IPS DF 6.9 (cell line): Measurements from ENCODE around the gene NRG3.

ENCODE experiments used
- DNase-seq: peaks from one replicate; pipeline ENCODE4 v3.0.0-alpha.2; 2013; ENCODE audit warnings: low read depth, low spot score
- H3K27ac ChIP-seq: one replicate; pipeline ENCODE4 v1.5.1; 2013; ENCODE audit warnings: low read length, control low read depth
- H3K27me3 ChIP-seq: 2 replicates; pipeline ENCODE4 v1.6.1; 2013; ENCODE audit warnings: mild to moderate bottlenecking, low read length; ENCODE audit not compliant: control insufficient read depth, insufficient read depth
- H3K36me3 ChIP-seq: 2 replicates; pipeline ENCODE4 v1.6.1; 2013; ENCODE audit warnings: low read length; ENCODE audit not compliant: control insufficient read depth, insufficient read depth
- H3K4me1 ChIP-seq: 2 replicates; pipeline ENCODE4 v1.6.1; 2013; ENCODE audit warnings: low read length; ENCODE audit not compliant: control insufficient read depth, insufficient read depth
- H3K4me3 ChIP-seq: 2 replicates; pipeline ENCODE4 v1.5.1; 2013; ENCODE audit warnings: mild to moderate bottlenecking, low read length
- H3K9me3 ChIP-seq: 2 replicates; pipeline ENCODE4 v1.6.1; 2013; ENCODE audit warnings: low read length, inconsistent platforms; ENCODE audit not compliant: control insufficient read depth, insufficient read depth
- WGBS: extraction: QIAGEN DNeasy Blood & Tissue Kit; methylation state at CpG from one replicate; pipeline ENCODE4 v1.1.7; 2013; ENCODE audit warnings: mixed read lengths, missing lambda C conversion rate; ENCODE audit not compliant: insufficient read length, insufficient coverage; 5-methylcytosine and 5-hydroxymethylcytosine counted together

Gene NRG3

DNA sequence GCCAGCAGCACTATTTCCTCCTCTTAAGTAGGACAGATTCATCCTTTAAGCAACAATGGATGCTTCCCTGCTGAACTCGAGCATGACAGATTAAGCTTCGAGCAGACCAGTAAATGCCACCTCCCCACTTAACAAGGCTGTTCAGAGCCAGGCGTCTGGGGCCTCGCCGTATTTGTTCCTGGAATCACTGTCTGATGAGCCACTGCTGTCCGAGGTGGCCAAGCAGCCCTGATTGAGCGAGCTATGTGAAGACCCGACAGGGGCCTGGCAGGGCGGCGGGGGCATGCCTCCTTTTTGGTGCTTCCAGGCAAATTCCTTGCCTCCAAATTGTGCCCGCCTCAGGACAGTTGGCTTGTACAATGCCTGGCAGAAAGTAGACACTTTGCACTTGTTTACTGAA is 862.6 kb downstream of the NRG3 start:
- no peaks in the 10 kb centered on the region for H3K9me3 ChIP-seq
- H3K27ac ChIP-seq: no peak overlapping the region
- H3K36me3 ChIP-seq: no peaks in the 10 kb centered on the region
- no peaks in the 10 kb centered on the region; the same call in 1 of the 2 replicates for H3K4me1 ChIP-seq
- no CpG with 5 or more reads among the region's 11 CpGs for WGBS
- H3K27me3 ChIP-seq: no peaks in the 10 kb centered on the region
- DNase-seq: no peak
- H3K4me3 ChIP-seq: no peak overlapping the region

DNA sequence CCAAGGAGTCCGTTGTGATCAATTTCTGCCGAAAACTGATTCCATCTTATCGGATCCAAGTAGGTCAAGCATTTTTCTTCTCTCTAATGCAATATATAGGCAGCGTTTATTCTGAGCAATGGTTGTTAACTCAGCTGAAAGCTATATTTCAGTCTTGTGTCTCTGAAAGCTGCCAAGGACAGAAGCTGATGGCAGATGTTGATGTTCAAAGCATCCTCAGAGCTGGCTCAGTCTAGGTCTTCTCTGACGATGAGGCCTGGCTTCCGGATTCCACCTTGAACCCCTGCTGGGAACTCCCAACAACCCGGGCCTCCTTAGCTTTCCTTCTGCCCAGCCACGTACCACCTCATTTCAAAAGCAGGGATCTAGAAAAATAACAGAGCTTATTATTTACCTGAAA is 863.6 kb downstream of the NRG3 start:
- H3K9me3 ChIP-seq: no peaks in the 10 kb centered on the region

DNA sequence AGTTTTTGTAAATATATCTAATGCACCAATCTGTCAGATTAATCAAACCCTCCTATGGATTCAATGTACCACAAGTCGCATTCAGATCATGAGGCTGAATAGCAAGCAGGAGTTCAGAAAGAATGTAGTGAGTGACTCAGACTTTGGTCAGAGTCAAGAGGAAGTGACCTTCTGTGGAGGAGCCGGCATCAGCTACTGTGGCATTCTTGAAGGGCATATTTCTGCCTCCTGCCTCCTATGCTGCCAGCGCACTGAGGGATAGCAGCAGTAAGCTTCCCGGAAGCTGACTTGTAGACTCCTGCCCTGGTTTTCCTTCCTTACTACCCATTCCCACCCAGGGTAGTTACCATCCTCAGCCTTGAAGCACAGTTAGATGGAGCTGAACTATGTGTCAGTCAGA is 867.5 kb downstream of the NRG3 start:
- no peaks in the 10 kb centered on the region for H3K36me3 ChIP-seq
- no peak for DNase-seq
- H3K27ac ChIP-seq: no peak overlapping the region
- no peaks in the 10 kb centered on the region for H3K27me3 ChIP-seq
- no peak overlapping the region for H3K4me3 ChIP-seq
- H3K4me1 ChIP-seq: no peaks in the 10 kb centered on the region; the same call in 1 of the 2 replicates
- WGBS: no CpG with 5 or more reads among the region's 4 CpGs
- no peaks in the 10 kb centered on the region for H3K9me3 ChIP-seq

More for the DNA sequence above, 863.6 kb downstream of the NRG3 start:
- Histone ChIP-seq H3K36me3 (no peaks in the 10 kb centered on the region), H3K4me3 (no peak overlapping the region), H3K27me3 (no peaks in the 10 kb centered on the region), H3K27ac (no peak overlapping the region), H3K4me1 (no peaks in the 10 kb centered on the region; the same call in 1 of the 2 replicates)
- no CpG with 5 or more reads among the region's 8 CpGs for WGBS
- no peak for DNase-seq

DNA sequence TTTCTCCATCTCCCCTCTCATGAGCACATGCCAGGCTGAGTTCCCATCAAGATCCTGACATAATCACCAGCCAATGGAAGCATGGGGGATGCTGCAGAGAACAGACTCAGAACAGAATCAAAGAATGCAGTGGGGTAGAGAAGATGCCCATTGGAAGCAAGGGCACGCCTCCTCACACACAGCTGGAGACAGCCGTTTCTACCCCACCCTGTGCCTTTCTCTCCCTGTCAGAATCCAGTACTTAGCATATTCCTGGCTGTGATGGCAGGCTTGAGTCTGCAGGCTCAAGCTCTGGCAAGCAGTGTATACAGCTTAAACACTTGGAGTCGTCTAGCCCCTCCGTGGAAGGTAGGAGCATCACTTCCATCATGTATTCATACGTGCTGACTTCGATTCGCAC is 867.9 kb downstream of the NRG3 start:
- H3K27ac ChIP-seq: no peak overlapping the region
- no peaks in the 10 kb centered on the region for H3K9me3 ChIP-seq
- DNase-seq: no peak
- no peaks in the 10 kb centered on the region for H3K36me3 ChIP-seq
- no CpG with 5 or more reads among the region's 7 CpGs for WGBS
- no peaks in the 10 kb centered on the region for H3K27me3 ChIP-seq
- H3K4me1 ChIP-seq: no peaks in the 10 kb centered on the region; the same call in 1 of the 2 replicates
- H3K4me3 ChIP-seq: no peak overlapping the region

DNA sequence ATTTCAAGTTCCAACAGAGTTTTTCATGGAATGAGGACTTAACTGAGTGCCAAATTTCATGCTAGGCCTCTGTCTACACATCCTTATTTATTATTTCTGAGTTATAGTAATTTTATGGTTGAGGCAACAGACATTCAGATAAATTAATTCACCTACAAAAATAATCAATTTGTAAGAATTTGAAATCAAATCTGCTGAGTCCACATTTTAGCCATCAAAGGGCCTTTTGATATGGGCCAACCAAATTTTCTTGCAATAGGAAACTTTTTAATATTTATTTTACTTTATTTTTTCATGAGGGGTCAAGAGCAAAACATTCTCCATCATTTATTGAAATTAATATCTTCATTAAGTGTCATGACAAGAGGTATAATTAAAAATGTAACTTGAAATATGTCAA is 875.5 kb downstream of the NRG3 start:
- Histone ChIP-seq H3K36me3 (no peaks in the 10 kb centered on the region), H3K9me3 (no peaks in the 10 kb centered on the region), H3K4me1 (no peaks in the 10 kb centered on the region), H3K27me3 (no peaks in the 10 kb centered on the region), H3K27ac (no peak overlapping the region), H3K4me3 (no peak overlapping the region)
- DNase-seq: no peak

DNA sequence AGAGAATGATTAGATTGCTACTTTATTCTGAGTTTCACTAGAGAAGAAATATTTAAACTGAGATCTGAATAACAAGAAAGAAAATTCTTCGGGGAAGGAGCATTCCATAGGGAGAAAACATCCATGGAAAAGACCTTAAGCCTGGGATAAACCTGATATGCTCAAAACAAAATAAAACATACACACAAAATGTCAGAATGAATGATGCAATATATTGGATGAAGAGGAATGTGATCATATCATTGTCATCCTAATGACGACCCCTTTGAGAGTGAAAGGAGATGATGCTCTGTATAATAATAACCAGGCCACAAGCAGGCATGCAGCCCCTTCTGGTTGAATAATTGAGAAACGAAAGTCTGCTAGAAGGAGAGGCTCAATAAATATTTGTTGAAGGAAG is 882.4 kb downstream of the NRG3 start:
- WGBS: no CpG with 5 or more reads among the region's 3 CpGs
- no peak overlapping the region for H3K4me3 ChIP-seq
- H3K27me3 ChIP-seq: no peaks in the 10 kb centered on the region
- DNase-seq: no peak
- no peaks in the 10 kb centered on the region for H3K36me3 ChIP-seq
- H3K4me1 ChIP-seq: no peaks in the 10 kb centered on the region; the same call in 1 of the 2 replicates
- H3K9me3 ChIP-seq: no peaks in the 10 kb centered on the region
- no peak overlapping the region for H3K27ac ChIP-seq

DNA sequence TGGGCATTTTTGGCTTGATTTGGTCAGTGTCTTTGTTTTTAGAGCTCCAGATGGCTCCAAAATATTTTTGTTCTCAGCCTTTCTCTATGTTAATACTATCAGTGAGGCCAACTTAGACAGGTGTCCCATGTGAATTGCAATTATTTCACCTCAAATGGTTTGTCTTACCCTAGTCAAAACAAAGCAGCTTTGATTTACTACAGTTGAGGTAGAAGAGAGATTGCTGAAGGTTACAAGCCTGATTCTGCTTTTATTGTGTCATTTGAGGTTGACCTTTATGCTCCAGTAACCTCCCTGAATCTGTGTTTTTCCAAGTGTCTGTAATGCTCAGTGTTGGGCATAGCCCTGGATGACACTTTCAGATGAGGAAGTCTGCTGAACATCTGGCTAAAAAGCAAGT is 882.9 kb downstream of the NRG3 start:
- Histone ChIP-seq H3K27me3 (no peaks in the 10 kb centered on the region), H3K27ac (no peak overlapping the region), H3K4me3 (no peak overlapping the region), H3K4me1 (no peaks in the 10 kb centered on the region; the same call in 1 of the 2 replicates), H3K36me3 (no peaks in the 10 kb centered on the region), H3K9me3 (no peaks in the 10 kb centered on the region)
- DNase-seq: no peak

DNA sequence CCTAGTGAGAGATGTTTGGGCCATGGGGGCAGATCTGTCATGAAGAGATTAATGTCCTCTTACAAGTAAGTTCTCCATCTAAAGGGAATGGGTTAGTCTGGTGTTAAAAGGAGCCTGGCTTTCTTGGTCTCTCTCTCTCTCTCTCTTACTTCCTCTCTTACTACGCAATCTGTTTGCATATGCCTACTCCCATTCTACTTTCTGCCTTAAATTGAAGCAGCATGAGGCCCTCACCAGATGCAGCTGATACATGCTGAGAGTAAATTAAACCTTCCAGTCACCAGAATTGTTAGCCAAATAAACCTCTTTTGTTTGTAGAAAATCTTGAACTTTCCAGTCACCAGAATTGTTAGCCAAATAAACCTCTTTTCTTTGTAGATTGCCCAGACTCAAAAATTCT is 884.1 kb downstream of the NRG3 start:
- Histone ChIP-seq H3K27ac (no peak overlapping the region), H3K9me3 (no peaks in the 10 kb centered on the region), H3K4me3 (no peak overlapping the region), H3K4me1 (no peaks in the 10 kb centered on the region; the same call in 1 of the 2 replicates), H3K36me3 (no peaks in the 10 kb centered on the region), H3K27me3 (no peaks in the 10 kb centered on the region)
- DNase-seq: no peak
- no CpG with 5 or more reads among the region's 1 CpG for WGBS

DNA sequence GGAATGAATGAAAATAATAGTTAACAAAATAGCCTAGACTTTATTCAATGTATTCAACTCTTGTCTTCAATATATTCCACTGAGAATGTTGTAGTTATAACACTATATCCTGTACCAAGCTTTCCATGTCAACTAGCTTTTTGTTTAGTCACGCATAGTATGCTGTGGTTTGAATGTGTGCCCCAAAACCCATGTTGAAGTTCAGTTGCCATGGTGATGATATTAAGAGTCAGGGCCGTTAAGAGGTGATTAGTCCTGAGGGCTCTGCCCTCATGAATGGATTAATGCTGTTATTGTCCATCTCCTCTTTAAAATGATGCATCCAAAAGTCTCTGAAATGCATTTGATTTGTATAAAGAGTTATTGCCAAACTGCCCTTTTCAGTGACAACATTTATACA is 887.6 kb downstream of the NRG3 start:
- no peak overlapping the region for H3K27ac ChIP-seq
- no peaks in the 10 kb centered on the region for H3K9me3 ChIP-seq
- H3K36me3 ChIP-seq: no peaks in the 10 kb centered on the region
- no peak overlapping the region for H3K4me3 ChIP-seq
- no peak for DNase-seq
- H3K4me1 ChIP-seq: no peaks in the 10 kb centered on the region; the same call in 1 of the 2 replicates
- H3K27me3 ChIP-seq: no peaks in the 10 kb centered on the region
- no CpG with 5 or more reads among the region's 2 CpGs for WGBS

DNA sequence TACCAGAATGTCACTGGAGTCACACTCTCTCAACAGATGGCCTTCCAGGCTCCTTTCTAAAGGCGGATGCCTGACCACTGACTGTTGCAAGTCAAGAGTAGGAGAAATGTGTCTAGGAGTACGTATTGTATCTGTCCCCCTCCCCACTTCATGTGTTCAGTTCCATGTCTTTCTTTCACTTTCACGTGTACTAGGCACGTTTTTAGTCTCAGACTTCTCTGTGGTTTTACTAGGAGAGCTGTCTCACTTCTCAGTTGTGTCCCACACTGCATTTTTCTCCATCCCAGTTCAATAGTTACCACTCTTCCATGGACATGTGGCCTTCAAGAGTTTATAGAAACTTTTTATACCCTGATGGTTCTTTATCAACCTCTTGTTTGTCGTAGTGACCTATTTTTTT is 893.0 kb downstream of the NRG3 start:
- no peaks in the 10 kb centered on the region for H3K36me3 ChIP-seq
- DNase-seq: no peak
- H3K27me3 ChIP-seq: no peaks in the 10 kb centered on the region
- H3K9me3 ChIP-seq: no peaks in the 10 kb centered on the region
- H3K27ac ChIP-seq: no peak overlapping the region
- H3K4me1 ChIP-seq: no peaks in the 10 kb centered on the region
- no CpG with 5 or more reads among the region's 5 CpGs for WGBS
- no peak overlapping the region for H3K4me3 ChIP-seq

DNA sequence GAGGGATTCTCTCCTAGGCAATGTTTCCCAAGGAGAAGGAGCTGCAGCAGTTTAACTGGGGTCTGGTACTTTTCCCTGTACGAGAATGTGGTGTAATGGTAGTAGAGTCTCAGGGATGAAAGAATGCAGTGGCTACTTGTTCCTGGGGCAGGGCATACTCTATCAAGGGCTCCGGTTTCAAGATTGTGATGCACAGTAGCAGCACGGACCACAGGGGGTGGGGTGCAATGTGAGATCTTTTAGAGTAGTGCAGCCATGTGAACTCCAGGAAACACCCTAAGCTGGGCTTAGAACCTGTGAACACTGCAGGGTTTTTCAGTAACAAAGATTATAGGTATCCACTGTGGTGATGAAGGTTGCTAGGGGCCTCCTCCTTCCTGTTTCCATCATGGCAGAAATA is 903.9 kb downstream of the NRG3 start:
- no peak for DNase-seq
- H3K27me3 ChIP-seq: no peaks in the 10 kb centered on the region
- no peaks in the 10 kb centered on the region for H3K9me3 ChIP-seq
- H3K27ac ChIP-seq: no peak overlapping the region
- H3K4me3 ChIP-seq: no peak overlapping the region
- no peaks in the 10 kb centered on the region for H3K36me3 ChIP-seq
- no CpG with 5 or more reads among the region's 3 CpGs for WGBS
- no peaks in the 10 kb centered on the region for H3K4me1 ChIP-seq
